ENCODE results near the gene PEX12.
"Not testable (repeated sequence)": the region's sequence is repeated elsewhere in the genome, so short reads cannot be mapped to it uniquely, and the experiment has no call there.

PEX12 gene

GRCh38 chr17:35529866-35530265, 48.5 kb downstream of the PEX12 start:
- no peak for TF ChIP-seq CTCF (conservative IDR thresholded peaks at IDR 0.05; ENCODE audit: low read depth, low read length)
- H3K4me2 ChIP-seq, result no peak overlapping the region
- no peaks in the 10 kb centered on the region for H4K20me1 ChIP-seq (ENCODE audit: insufficient read depth)
- H2AFZ ChIP-seq (ENCODE audit: low read depth), result no peak overlapping the region
- H3K79me2 ChIP-seq (ENCODE audit: insufficient read depth, low read depth), result no peaks in the 10 kb centered on the region
- H3K4me3 ChIP-seq (IDR thresholded peaks at IDR 0.05; ENCODE audit: insufficient read depth, low read depth, low read length), result no peak overlapping the region
- no peaks in the 10 kb centered on the region for H3K36me3 ChIP-seq (ENCODE audit: insufficient read depth)
- H3K27me3 ChIP-seq (ENCODE audit: insufficient read depth, low read depth), result no peaks in the 10 kb centered on the region
- H3K27ac ChIP-seq, result no peak overlapping the region
- no peak overlapping the region for H3K9ac ChIP-seq
- peaks cover 12% of the 10 kb centered on the region for H3K4me1 ChIP-seq (ENCODE audit: low read depth, poor library complexity, severe bottlenecking)

- not testable (repeated sequence) for H3K36me3 ChIP-seq (ENCODE audit: insufficient read depth); H3K27me3 ChIP-seq (ENCODE audit: insufficient read depth, low read depth); H3K27ac ChIP-seq; H3K9ac ChIP-seq; H3K4me2 ChIP-seq; H4K20me1 ChIP-seq (ENCODE audit: insufficient read depth); H3K79me2 ChIP-seq (ENCODE audit: insufficient read depth, low read depth); H2AFZ ChIP-seq (ENCODE audit: low read depth); H3K4me3 ChIP-seq (IDR thresholded peaks at IDR 0.05; ENCODE audit: insufficient read depth, low read depth, low read length)
- H3K4me1 ChIP-seq (ENCODE audit: low read depth, poor library complexity, severe bottlenecking), result peaks cover 12% of the 10 kb centered on the region
Measured at GRCh38 chr17:35529326-35529725, 49.0 kb downstream of the PEX12 start.
